ENCODE measurements around the gene MT2A.
"Not testable (repeated sequence)": the region's sequence is repeated elsewhere in the genome, so short reads cannot be mapped to it uniquely, and the experiment has no call there.

Gene MT2A

GRCh38 chr16:56621665-56622445 is 13.5 kb downstream of the MT2A start:
- DNase-seq (ENCODE audit: low spot score): not testable (repeated sequence)

- not testable (repeated sequence) for DNase-seq (ENCODE audit: low spot score)
Measured at GRCh38 chr16:56623184-56623583, 14.8 kb downstream of the MT2A start.

GRCh38 chr16:56623637-56624036 is 15.3 kb downstream of the MT2A start:
- DNase-seq (ENCODE audit: low spot score): no peak

GRCh38 chr16:56625140-56625942 is 17.0 kb downstream of the MT2A start, which contains the start of gene MT1E:
Gene MT1E, plus strand, starts transcription at chr16:56625781. Its CDS starts 71 bp downstream, at chr16:56625852.
- peak; percentile 80 for DNase-seq (ENCODE audit: low spot score)

- peak; percentile 43 for DNase-seq (ENCODE audit: low spot score)
Measured at GRCh38 chr16:56625943-56626654, 17.7 kb downstream of the MT2A start.

GRCh38 chr16:56626685-56627084 is 18.3 kb downstream of the MT2A start:
- no peak for DNase-seq (ENCODE audit: low spot score)

- DNase-seq (ENCODE audit: low spot score): no peak
Measured at GRCh38 chr16:56628486-56629350, 20.3 kb downstream of the MT2A start.

- DNase-seq (ENCODE audit: low spot score): no peak
Measured at GRCh38 chr16:56629531-56629930, 21.1 kb downstream of the MT2A start.

GRCh38 chr16:56630134-56630533 is 21.8 kb downstream of the MT2A start:
- no peak for DNase-seq (ENCODE audit: low spot score)

- no peak for DNase-seq (ENCODE audit: low spot score)
Measured at GRCh38 chr16:56631197-56631596, 22.8 kb downstream of the MT2A start.

GRCh38 chr16:56631832-56632155 is 23.4 kb downstream of the MT2A start:
- no peak for DNase-seq (ENCODE audit: low spot score)

GRCh38 chr16:56632156-56632847 is 23.9 kb downstream of the MT2A start, which contains the start of gene MT1M:
Gene MT1M, plus strand, starts transcription at chr16:56632659. Its CDS starts 73 bp downstream, at chr16:56632732.
- no peak for DNase-seq (ENCODE audit: low spot score)

- DNase-seq (ENCODE audit: low spot score): no peak
Measured at GRCh38 chr16:56632848-56633365, 24.5 kb downstream of the MT2A start.

GRCh38 chr16:56633535-56633934 is 25.2 kb downstream of the MT2A start:
- no peak for DNase-seq (ENCODE audit: low spot score)

- no peak for DNase-seq (ENCODE audit: low spot score)
Measured at GRCh38 chr16:56634715-56635440, 26.5 kb downstream of the MT2A start.

GRCh38 chr16:56635441-56635967 is 27.1 kb downstream of the MT2A start:
- DNase-seq (ENCODE audit: low spot score): no peak

GRCh38 chr16:56636616-56637413 is 28.4 kb downstream of the MT2A start:
- DNase-seq (ENCODE audit: low spot score): peak; percentile 52

GRCh38 chr16:56637814-56638750 is 29.7 kb downstream of the MT2A start, which contains the start of gene MT1A:
Gene MT1A, plus strand, starts transcription at chr16:56638666. Its CDS starts 73 bp downstream, at chr16:56638739.
- DNase-seq (ENCODE audit: low spot score): peak; percentile 24
